Trophoblast cell (in vitro differentiated cells and primary cell): ENCODE data around the gene SCMH1.
A peak's percentile ranks its signal among the peaks of the same experiment; 100 is the strongest.

Experiments
- DNase-seq, 2 donors: peaks; one replicate each; pipeline ENCODE4 v3.0.0-alpha.2; 2016
- H2AFZ ChIP-seq: 2 replicates; pipeline ENCODE4 v1.6.1; 2013; ENCODE audit warnings: low read length, moderate library complexity, mild to moderate bottlenecking; ENCODE audit not compliant: insufficient read depth, poor library complexity
- H2AK5ac ChIP-seq: 2 replicates; pipeline ENCODE4 v1.6.1; 2013; ENCODE audit warnings: mild to moderate bottlenecking, low read length
- H2BK120ac ChIP-seq: 2 replicates; pipeline ENCODE4 v1.6.1; 2013; ENCODE audit warnings: low read length, mild to moderate bottlenecking, moderate library complexity; ENCODE audit not compliant: insufficient read depth, poor library complexity
- H2BK12ac ChIP-seq: 2 replicates; pipeline ENCODE4 v1.6.1; 2013; ENCODE audit warnings: mild to moderate bottlenecking, low read length, moderate library complexity
- H2BK5ac ChIP-seq: 2 replicates; pipeline ENCODE4 v1.6.1; 2013; ENCODE audit warnings: low read length, low read depth, moderate library complexity, mild to moderate bottlenecking; ENCODE audit not compliant: poor library complexity
- H3K14ac ChIP-seq: 2 replicates; pipeline ENCODE4 v1.6.1; 2013; ENCODE audit warnings: mild to moderate bottlenecking, low read length
- H3K18ac ChIP-seq: 2 replicates; pipeline ENCODE4 v1.6.1; 2013; ENCODE audit warnings: mild to moderate bottlenecking, low read length
- H3K23ac ChIP-seq: 2 replicates; pipeline ENCODE4 v1.6.1; 2013; ENCODE audit warnings: low read length
- H3K27ac ChIP-seq: 2 replicates; pipeline ENCODE4 v1.5.1; 2013; ENCODE audit warnings: low read depth, mild to moderate bottlenecking, inconsistent platforms, low read length, moderate library complexity
- H3K27me3 ChIP-seq: 2 replicates; pipeline ENCODE4 v1.6.1; 2013; ENCODE audit warnings: inconsistent platforms, mild to moderate bottlenecking, low read length, moderate library complexity; ENCODE audit not compliant: insufficient read depth
- H3K36me3 ChIP-seq, 2 experiments: 1 replicate in 1 of 2; 2 replicates in 1 of 2; pipeline ENCODE4 v1.6.1; 2013; ENCODE audit warnings: low read length in 2 of 2, mild to moderate bottlenecking in 2 of 2, moderate library complexity in 1 of 2; ENCODE audit not compliant: insufficient read depth in 2 of 2, control insufficient read depth in 1 of 2
- H3K4ac ChIP-seq: 2 replicates; pipeline ENCODE4 v1.6.1; 2013; ENCODE audit warnings: low read depth, mild to moderate bottlenecking, low read length, moderate library complexity
- H3K4me1 ChIP-seq, 2 experiments: 1 replicate in 1 of 2; 2 replicates in 1 of 2; pipeline ENCODE4 v1.6.1; 2013; ENCODE audit warnings: low read length in 2 of 2, mild to moderate bottlenecking in 2 of 2, moderate library complexity in 1 of 2; ENCODE audit not compliant: insufficient read depth in 2 of 2, control insufficient read depth in 1 of 2
- H3K4me2 ChIP-seq: 2 replicates; pipeline ENCODE4 v1.6.1; 2013; ENCODE audit warnings: inconsistent platforms, mild to moderate bottlenecking, low read length, moderate library complexity
- H3K4me3 ChIP-seq: 2 replicates; pipeline ENCODE4 v1.5.1; 2013; ENCODE audit warnings: mild to moderate bottlenecking, low read depth, low read length, inconsistent platforms
- H3K79me1 ChIP-seq: one replicate; pipeline ENCODE4 v1.6.1; 2013; ENCODE audit warnings: low read length
- H3K79me2 ChIP-seq: 2 replicates; pipeline ENCODE4 v1.6.1; 2013; ENCODE audit warnings: low read length, mild to moderate bottlenecking; ENCODE audit not compliant: control insufficient read depth, insufficient read depth, poor library complexity
- H3K9ac ChIP-seq: 2 replicates; pipeline ENCODE4 v1.6.1; 2013; ENCODE audit warnings: mild to moderate bottlenecking, low read length
- H3K9me3 ChIP-seq: 2 replicates; pipeline ENCODE4 v1.6.1; 2013; ENCODE audit warnings: low read depth, mild to moderate bottlenecking, control low read depth, inconsistent platforms, low read length; ENCODE audit not compliant: insufficient read depth
- H4K12ac ChIP-seq: 2 replicates; pipeline ENCODE4 v1.6.1; 2013; ENCODE audit warnings: low read depth, mild to moderate bottlenecking, low read length, moderate library complexity
- H4K8ac ChIP-seq: 2 replicates; pipeline ENCODE4 v1.6.1; 2013; ENCODE audit warnings: low read depth, mild to moderate bottlenecking, low read length, moderate library complexity
- H4K91ac ChIP-seq: one replicate; pipeline ENCODE4 v1.6.1; 2013; ENCODE audit warnings: low read depth, mild to moderate bottlenecking, low read length, moderate library complexity
- WGBS: extraction: QIAGEN DNeasy Blood & Tissue Kit; methylation state at CpG from one replicate; pipeline ENCODE4 v1.1.7; 2013; ENCODE audit warnings: missing lambda C conversion rate; ENCODE audit not compliant: insufficient read length, insufficient coverage; ENCODE audit errors: extremely low coverage; 5-methylcytosine and 5-hydroxymethylcytosine counted together

The SCMH1 gene

GRCh38 chr1:41155105-41155504 lies 87.0 kb downstream of the SCMH1 start:
- no peak overlapping the region for H2BK5ac ChIP-seq
- WGBS, result no CpG with 5 or more reads among the region's 1 CpG

GRCh38 chr1:41153750-41154274 lies 88.3 kb downstream of the SCMH1 start:
- Histone ChIP-seq H2BK120ac (no peak overlapping the region), H3K27ac (no peak overlapping the region), H3K18ac (no peak overlapping the region), H3K4me1 (peaks cover 4% of the 10 kb centered on the region in 2 experiments), H4K91ac (no peak overlapping the region), H3K79me1 (peaks cover 2% of the 10 kb centered on the region), H2BK12ac (no peak overlapping the region), H3K27me3 (no peaks in the 10 kb centered on the region), H2BK5ac (no peak overlapping the region), H2AK5ac (no peak overlapping the region), H4K8ac (no peak overlapping the region), H2AFZ (no peak overlapping the region), H4K12ac (no peak overlapping the region), H3K9me3 (no peaks in the 10 kb centered on the region), H3K36me3 (peaks cover 0 to 3% of the 10 kb centered on the region in 2 experiments), H3K4me3 (no peak overlapping the region), H3K9ac (no peak overlapping the region), H3K79me2 (peaks cover 1% of the 10 kb centered on the region), H3K4ac (no peak overlapping the region), H3K4me2 (no peak overlapping the region), H3K14ac (no peak overlapping the region), H3K23ac (peak overlapping the region; percentile 87)
- DNase-seq, result no peak

More at GRCh38 chr1:41155105-41155504, 87.0 kb downstream of the SCMH1 start:
- no peak overlapping the region for H3K4me3 ChIP-seq
- no peak overlapping the region for H3K23ac ChIP-seq
- no peak overlapping the region for H2BK12ac ChIP-seq
- no peaks in the 10 kb centered on the region for H3K9me3 ChIP-seq
- no peak overlapping the region for H3K18ac ChIP-seq
- H2AK5ac ChIP-seq, result no peak overlapping the region
- H2AFZ ChIP-seq, result no peak overlapping the region
- H3K27ac ChIP-seq, result no peak overlapping the region
- peaks cover 4% of the 10 kb centered on the region in 2 experiments for H3K4me1 ChIP-seq
- H3K36me3 ChIP-seq, result peaks cover 0 to 2% of the 10 kb centered on the region in 2 experiments
- H4K12ac ChIP-seq, result no peak overlapping the region
- H3K27me3 ChIP-seq, result no peaks in the 10 kb centered on the region
- H3K79me1 ChIP-seq, result peaks cover 2% of the 10 kb centered on the region
- no peak overlapping the region for H2BK120ac ChIP-seq
- peaks cover 1% of the 10 kb centered on the region for H3K79me2 ChIP-seq
- no peak overlapping the region for H3K14ac ChIP-seq
- H3K4ac ChIP-seq, result no peak overlapping the region
- no peak overlapping the region for H3K4me2 ChIP-seq
- no peak overlapping the region for H3K9ac ChIP-seq
- no peak overlapping the region for H4K8ac ChIP-seq
- DNase-seq, result no peak
- no peak overlapping the region for H4K91ac ChIP-seq

GRCh38 chr1:41152622-41153044 lies 89.5 kb downstream of the SCMH1 start:
- peaks cover 1% of the 10 kb centered on the region for H3K79me2 ChIP-seq
- H3K23ac ChIP-seq, result no peak overlapping the region
- H3K9me3 ChIP-seq, result no peaks in the 10 kb centered on the region
- H3K14ac ChIP-seq, result no peak overlapping the region
- H3K4me3 ChIP-seq, result no peak overlapping the region
- no peaks in the 10 kb centered on the region for H3K27me3 ChIP-seq
- H2BK12ac ChIP-seq, result no peak overlapping the region
- no peak overlapping the region for H4K12ac ChIP-seq
- peak overlapping the region; percentile 82 for H2BK5ac ChIP-seq
- H2BK120ac ChIP-seq, result no peak overlapping the region
- no CpG with 5 or more reads among the region's 1 CpG for WGBS
- no peak overlapping the region for H4K8ac ChIP-seq
- H3K18ac ChIP-seq, result no peak overlapping the region
- H3K36me3 ChIP-seq, result peaks cover 0 to 3% of the 10 kb centered on the region in 2 experiments
- H4K91ac ChIP-seq, result no peak overlapping the region
- H2AFZ ChIP-seq, result no peak overlapping the region
- H3K9ac ChIP-seq, result no peak overlapping the region
- peaks cover 2% of the 10 kb centered on the region for H3K79me1 ChIP-seq
- no peak overlapping the region for H3K4me2 ChIP-seq
- no peak overlapping the region for H2AK5ac ChIP-seq
- peaks cover 2 to 4% of the 10 kb centered on the region in 2 experiments for H3K4me1 ChIP-seq
- H3K4ac ChIP-seq, result no peak overlapping the region
- H3K27ac ChIP-seq, result no peak overlapping the region
- peak in 1 of 2 donors; percentile 51 for DNase-seq

GRCh38 chr1:41151846-41152245 lies 90.3 kb downstream of the SCMH1 start:
- H4K12ac ChIP-seq, result no peak overlapping the region
- no CpG with 5 or more reads among the region's 4 CpGs for WGBS
- H3K4me3 ChIP-seq, result no peak overlapping the region
- H4K91ac ChIP-seq, result peak overlapping the region; percentile 87
- H3K27me3 ChIP-seq, result no peaks in the 10 kb centered on the region
- peaks cover 1% of the 10 kb centered on the region for H3K79me2 ChIP-seq
- H3K4me2 ChIP-seq, result no peak overlapping the region
- H3K9me3 ChIP-seq, result no peaks in the 10 kb centered on the region
- H3K14ac ChIP-seq, result no peak overlapping the region
- H2BK12ac ChIP-seq, result peak overlapping the region; percentile 80
- no peak overlapping the region for H3K18ac ChIP-seq
- no peak overlapping the region for H2BK5ac ChIP-seq
- peak overlapping the region; percentile 80 for H2BK120ac ChIP-seq
- no peak overlapping the region for H3K23ac ChIP-seq
- DNase-seq, result no peak
- H3K4me1 ChIP-seq, result peaks cover 2 to 4% of the 10 kb centered on the region in 2 experiments
- H3K36me3 ChIP-seq, result peaks cover 0 to 3% of the 10 kb centered on the region in 2 experiments
- peak overlapping the region; percentile 65 for H4K8ac ChIP-seq
- no peak overlapping the region for H3K27ac ChIP-seq
- H2AK5ac ChIP-seq, result peak overlapping the region; percentile 74
- peaks cover 2% of the 10 kb centered on the region for H3K79me1 ChIP-seq
- H2AFZ ChIP-seq, result no peak overlapping the region
- no peak overlapping the region for H3K9ac ChIP-seq
- H3K4ac ChIP-seq, result no peak overlapping the region
